ENCODE data around the gene VKORC1.

- TF ChIP-seq NRF1 (IDR thresholded peaks at IDR 0.05; ENCODE audit: low read depth, low read length) (no peak), CTCF (IDR thresholded peaks at IDR 0.05) (no peak), ZBTB33 (IDR thresholded peaks at IDR 0.05; ENCODE audit: borderline replicate concordance, low read depth) (no peak), GABPA (IDR thresholded peaks at IDR 0.05; ENCODE audit: low read depth) (no peak), TEAD4 (IDR thresholded peaks at IDR 0.05; ENCODE audit: borderline replicate concordance, insufficient read depth) (no peak), TAF1 (IDR thresholded peaks at IDR 0.05; ENCODE audit: borderline replicate concordance, low read depth, low read length) (no peak), YY1 (IDR thresholded peaks at IDR 0.05; ENCODE audit: low read depth) (no peak), EZH2phosphoT487 (IDR thresholded peaks at IDR 0.05; ENCODE audit: borderline replicate concordance, low read depth) (no peak), SIN3A (IDR thresholded peaks at IDR 0.05; ENCODE audit: borderline replicate concordance, low read depth, low read length) (no peak), EP300 (IDR thresholded peaks at IDR 0.05; ENCODE audit: borderline replicate concordance in 1 of 2, low read depth in 1 of 2, low read length in 1 of 2) (no peak)
- TF ChIP-seq, protein P1, sequence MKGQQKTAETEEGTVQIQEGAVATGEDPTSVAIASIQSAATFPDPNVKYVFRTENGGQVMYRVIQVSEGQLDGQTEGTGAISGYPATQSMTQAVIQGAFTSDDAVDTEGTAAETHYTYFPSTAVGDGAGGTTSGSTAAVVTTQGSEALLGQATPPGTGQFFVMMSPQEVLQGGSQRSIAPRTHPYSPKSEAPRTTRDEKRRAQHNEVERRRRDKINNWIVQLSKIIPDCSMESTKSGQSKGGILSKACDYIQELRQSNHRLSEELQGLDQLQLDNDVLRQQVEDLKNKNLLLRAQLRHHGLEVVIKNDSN (IDR thresholded peaks at IDR 0.05; ENCODE audit: borderline replicate concordance, low read depth): no peak
- TF ChIP-seq, protein P2, sequence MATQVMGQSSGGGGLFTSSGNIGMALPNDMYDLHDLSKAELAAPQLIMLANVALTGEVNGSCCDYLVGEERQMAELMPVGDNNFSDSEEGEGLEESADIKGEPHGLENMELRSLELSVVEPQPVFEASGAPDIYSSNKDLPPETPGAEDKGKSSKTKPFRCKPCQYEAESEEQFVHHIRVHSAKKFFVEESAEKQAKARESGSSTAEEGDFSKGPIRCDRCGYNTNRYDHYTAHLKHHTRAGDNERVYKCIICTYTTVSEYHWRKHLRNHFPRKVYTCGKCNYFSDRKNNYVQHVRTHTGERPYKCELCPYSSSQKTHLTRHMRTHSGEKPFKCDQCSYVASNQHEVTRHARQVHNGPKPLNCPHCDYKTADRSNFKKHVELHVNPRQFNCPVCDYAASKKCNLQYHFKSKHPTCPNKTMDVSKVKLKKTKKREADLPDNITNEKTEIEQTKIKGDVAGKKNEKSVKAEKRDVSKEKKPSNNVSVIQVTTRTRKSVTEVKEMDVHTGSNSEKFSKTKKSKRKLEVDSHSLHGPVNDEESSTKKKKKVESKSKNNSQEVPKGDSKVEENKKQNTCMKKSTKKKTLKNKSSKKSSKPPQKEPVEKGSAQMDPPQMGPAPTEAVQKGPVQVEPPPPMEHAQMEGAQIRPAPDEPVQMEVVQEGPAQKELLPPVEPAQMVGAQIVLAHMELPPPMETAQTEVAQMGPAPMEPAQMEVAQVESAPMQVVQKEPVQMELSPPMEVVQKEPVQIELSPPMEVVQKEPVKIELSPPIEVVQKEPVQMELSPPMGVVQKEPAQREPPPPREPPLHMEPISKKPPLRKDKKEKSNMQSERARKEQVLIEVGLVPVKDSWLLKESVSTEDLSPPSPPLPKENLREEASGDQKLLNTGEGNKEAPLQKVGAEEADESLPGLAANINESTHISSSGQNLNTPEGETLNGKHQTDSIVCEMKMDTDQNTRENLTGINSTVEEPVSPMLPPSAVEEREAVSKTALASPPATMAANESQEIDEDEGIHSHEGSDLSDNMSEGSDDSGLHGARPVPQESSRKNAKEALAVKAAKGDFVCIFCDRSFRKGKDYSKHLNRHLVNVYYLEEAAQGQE (IDR thresholded peaks at IDR 0.05; ENCODE audit: low read depth, low read length): no peak
- TF ChIP-seq, protein P3, sequence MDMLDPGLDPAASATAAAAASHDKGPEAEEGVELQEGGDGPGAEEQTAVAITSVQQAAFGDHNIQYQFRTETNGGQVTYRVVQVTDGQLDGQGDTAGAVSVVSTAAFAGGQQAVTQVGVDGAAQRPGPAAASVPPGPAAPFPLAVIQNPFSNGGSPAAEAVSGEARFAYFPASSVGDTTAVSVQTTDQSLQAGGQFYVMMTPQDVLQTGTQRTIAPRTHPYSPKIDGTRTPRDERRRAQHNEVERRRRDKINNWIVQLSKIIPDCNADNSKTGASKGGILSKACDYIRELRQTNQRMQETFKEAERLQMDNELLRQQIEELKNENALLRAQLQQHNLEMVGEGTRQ (IDR thresholded peaks at IDR 0.05; ENCODE audit: borderline replicate concordance, low read depth, low read length): no peak
- TF ChIP-seq, protein P4, sequence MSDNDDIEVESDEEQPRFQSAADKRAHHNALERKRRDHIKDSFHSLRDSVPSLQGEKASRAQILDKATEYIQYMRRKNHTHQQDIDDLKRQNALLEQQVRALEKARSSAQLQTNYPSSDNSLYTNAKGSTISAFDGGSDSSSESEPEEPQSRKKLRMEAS (IDR thresholded peaks at IDR 0.05; ENCODE audit: low read depth): no peak
These were observed 6.0 kb downstream of the VKORC1 start, which contains the start of gene PRSS53 for GRCh38 chr16:31088459-31089183.

All from SK-N-SH (cell line).